A673 (cell line): Measurements from ENCODE around the gene WBP2.

ENCODE experiments used
- EZH2 ChIP-seq: fragments of 200-600 bp; sonication (generic); IDR thresholded peaks from 2 replicates; pipeline ENCODE4 v1.6.1; 2017; ENCODE audit warnings: borderline replicate concordance, low read depth, mild to moderate bottlenecking, mixed read lengths, antibody characterized with exemption, low read length; ENCODE audit not compliant: poor library complexity, severe bottlenecking
- TF ChIP-seq, protein P1 (sequence below): fragments of 300-800, 200-600 bp; sonication (generic); conservative IDR thresholded peaks from 2 replicates; pipeline ENCODE4 v1.5.1; 2017; ENCODE audit warnings: low read depth, mild to moderate bottlenecking, antibody characterized with exemption, low read length, moderate library complexity, mixed read lengths

DNA sequence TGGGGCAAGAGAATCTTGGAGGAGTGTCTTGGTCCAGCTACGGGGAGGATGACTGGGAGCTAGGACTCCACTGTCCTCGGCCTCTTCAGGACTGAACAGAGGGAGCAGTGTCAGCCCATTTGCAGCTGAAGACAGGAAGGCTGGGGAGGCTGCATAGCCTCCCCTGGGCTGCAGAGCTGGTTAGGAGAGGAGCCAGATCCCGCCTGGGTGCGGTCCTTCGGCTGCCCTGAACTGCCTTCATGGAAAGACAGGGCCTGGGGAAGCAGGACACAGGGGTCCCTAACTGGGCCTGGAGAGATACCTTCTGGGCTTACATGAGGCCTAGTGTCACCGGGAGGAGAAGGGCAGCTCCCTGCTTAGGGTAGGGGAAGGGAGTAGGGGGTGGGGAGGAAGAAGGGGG is 37.6 kb downstream of the WBP2 start:
- TF ChIP-seq EZH2: no peak
- TF ChIP-seq, protein P1, sequence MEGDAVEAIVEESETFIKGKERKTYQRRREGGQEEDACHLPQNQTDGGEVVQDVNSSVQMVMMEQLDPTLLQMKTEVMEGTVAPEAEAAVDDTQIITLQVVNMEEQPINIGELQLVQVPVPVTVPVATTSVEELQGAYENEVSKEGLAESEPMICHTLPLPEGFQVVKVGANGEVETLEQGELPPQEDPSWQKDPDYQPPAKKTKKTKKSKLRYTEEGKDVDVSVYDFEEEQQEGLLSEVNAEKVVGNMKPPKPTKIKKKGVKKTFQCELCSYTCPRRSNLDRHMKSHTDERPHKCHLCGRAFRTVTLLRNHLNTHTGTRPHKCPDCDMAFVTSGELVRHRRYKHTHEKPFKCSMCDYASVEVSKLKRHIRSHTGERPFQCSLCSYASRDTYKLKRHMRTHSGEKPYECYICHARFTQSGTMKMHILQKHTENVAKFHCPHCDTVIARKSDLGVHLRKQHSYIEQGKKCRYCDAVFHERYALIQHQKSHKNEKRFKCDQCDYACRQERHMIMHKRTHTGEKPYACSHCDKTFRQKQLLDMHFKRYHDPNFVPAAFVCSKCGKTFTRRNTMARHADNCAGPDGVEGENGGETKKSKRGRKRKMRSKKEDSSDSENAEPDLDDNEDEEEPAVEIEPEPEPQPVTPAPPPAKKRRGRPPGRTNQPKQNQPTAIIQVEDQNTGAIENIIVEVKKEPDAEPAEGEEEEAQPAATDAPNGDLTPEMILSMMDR: no peak
